A673 (cell line): Measurements from ENCODE around the gene OR7C1. TPM values are rescaled to one million over a fixed set of nuclear protein-coding genes. Genes with fewer than 3 reads are reported as not detected.

Experiments
- BruUV-seq: library from RNA; stranded (reverse); fragments of 400-500 nt; replicated peaks from 2 replicates; lab custom pipeline; 2021; lab: Mats Ljungman, UMichigan
- CTCF ChIA-PET: fragments of 300-600 bp; sonication (Branson Sonifier 250); formaldehyde crosslinking; loops from one replicate; lab custom pipeline; 2022; ENCODE audit warnings: antibody characterized with exemption; lab: Charles Lee
- POLR2A ChIA-PET: fragments of 300-600 bp; sonication (Branson Sonifier 250); formaldehyde crosslinking; loops from one replicate; lab custom pipeline; 2022; ENCODE audit warnings: antibody characterized with exemption; ENCODE audit not compliant: low non-redundant PET; lab: Charles Lee
- DNase-seq: peaks from one replicate; pipeline ENCODE4 v3.0.0-alpha.2; 2015; ENCODE audit warnings: low spot score
- H3K27ac ChIP-seq: fragments of 200-600 bp; sonication (generic); 2 replicates; pipeline ENCODE4 v1.5.1; 2016; ENCODE audit warnings: mixed run types, low read depth, mild to moderate bottlenecking, mixed read lengths, antibody characterized with exemption, low read length; ENCODE audit not compliant: poor library complexity, severe bottlenecking
- H3K27me3 ChIP-seq: fragments of 200-600 bp; sonication (generic); replicated peaks from 2 replicates; pipeline ENCODE4 v1.6.1; 2017; ENCODE audit warnings: mixed run types, low read depth, mild to moderate bottlenecking, mixed read lengths, antibody characterized with exemption, low read length; ENCODE audit not compliant: insufficient read depth, poor library complexity
- H3K36me3 ChIP-seq: fragments of 200-600 bp; sonication (generic); 2 replicates; pipeline ENCODE4 v1.6.1; 2016; ENCODE audit warnings: mixed run types, mild to moderate bottlenecking, mixed read lengths, antibody characterized with exemption, low read length; ENCODE audit not compliant: insufficient read depth, poor library complexity, severe bottlenecking
- H3K4me1 ChIP-seq: fragments of 200-600 bp; sonication (generic); 2 replicates; pipeline ENCODE4 v1.6.1; 2017; ENCODE audit warnings: mixed run types, mild to moderate bottlenecking, mixed read lengths, antibody characterized with exemption, low read length; ENCODE audit not compliant: insufficient read depth, poor library complexity, severe bottlenecking
- H3K4me3 ChIP-seq: fragments of 200-600 bp; sonication (generic); 2 replicates; pipeline ENCODE4 v1.5.1; 2016; ENCODE audit warnings: low read depth, mixed run types, mild to moderate bottlenecking, mixed read lengths, low read length; ENCODE audit not compliant: poor library complexity, severe bottlenecking
- H3K9me3 ChIP-seq: fragments of 200-600 bp; sonication (generic); 2 replicates; pipeline ENCODE4 v1.6.1; 2016; ENCODE audit warnings: mixed run types, low read depth, mild to moderate bottlenecking, mixed read lengths, antibody characterized with exemption, low read length; ENCODE audit not compliant: poor library complexity, severe bottlenecking
- EZH2 ChIP-seq: fragments of 200-600 bp; sonication (generic); IDR thresholded peaks from 2 replicates; pipeline ENCODE4 v1.6.1; 2017; ENCODE audit warnings: borderline replicate concordance, low read depth, mild to moderate bottlenecking, mixed read lengths, antibody characterized with exemption, low read length; ENCODE audit not compliant: poor library complexity, severe bottlenecking
- intact Hi-C: fragments of 100-400 bp; cut with micrococcal nuclease; formaldehyde crosslinking; loops from one replicate; pipeline ENCODE4 v1.10.0; 2022; ENCODE audit not compliant: unreplicated experiment
- total RNA-seq: library from RNA; stranded (reverse); gene quantifications from 2 replicates; pipeline ENCODE4 v1.2.3, GENCODE V29; 2021
- TF ChIP-seq, protein P1 (sequence below): fragments of 300-800, 200-600 bp; sonication (generic); conservative IDR thresholded peaks from 2 replicates; pipeline ENCODE4 v1.5.1; 2017; ENCODE audit warnings: low read depth, mild to moderate bottlenecking, antibody characterized with exemption, low read length, moderate library complexity, mixed read lengths

The OR7C1 gene
- total RNA-seq, 1 experiment from 2014 or later, result not detected

DNA sequence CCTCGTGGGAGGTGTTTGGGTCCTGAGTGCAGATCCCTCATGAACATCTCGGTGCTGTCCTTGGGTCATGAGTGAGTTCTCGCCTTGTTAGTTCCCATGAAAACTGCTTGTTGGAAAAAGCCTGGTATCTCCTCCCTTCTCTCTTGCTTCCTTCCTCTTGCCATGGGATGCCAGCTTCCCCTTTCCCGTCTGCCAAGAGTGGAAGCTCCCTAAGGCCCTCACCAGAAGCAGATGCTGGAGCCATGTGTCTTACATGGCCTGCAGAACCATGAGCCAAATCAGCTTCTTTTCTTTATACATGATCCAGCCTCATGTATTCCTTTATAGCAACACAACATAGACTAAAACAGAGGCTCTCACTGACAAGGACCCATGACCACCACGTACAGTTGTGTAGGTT lies 64.8 kb downstream of the OR7C1 start:
- BruUV-seq, result no TSS peak
- TF ChIP-seq, protein P1, sequence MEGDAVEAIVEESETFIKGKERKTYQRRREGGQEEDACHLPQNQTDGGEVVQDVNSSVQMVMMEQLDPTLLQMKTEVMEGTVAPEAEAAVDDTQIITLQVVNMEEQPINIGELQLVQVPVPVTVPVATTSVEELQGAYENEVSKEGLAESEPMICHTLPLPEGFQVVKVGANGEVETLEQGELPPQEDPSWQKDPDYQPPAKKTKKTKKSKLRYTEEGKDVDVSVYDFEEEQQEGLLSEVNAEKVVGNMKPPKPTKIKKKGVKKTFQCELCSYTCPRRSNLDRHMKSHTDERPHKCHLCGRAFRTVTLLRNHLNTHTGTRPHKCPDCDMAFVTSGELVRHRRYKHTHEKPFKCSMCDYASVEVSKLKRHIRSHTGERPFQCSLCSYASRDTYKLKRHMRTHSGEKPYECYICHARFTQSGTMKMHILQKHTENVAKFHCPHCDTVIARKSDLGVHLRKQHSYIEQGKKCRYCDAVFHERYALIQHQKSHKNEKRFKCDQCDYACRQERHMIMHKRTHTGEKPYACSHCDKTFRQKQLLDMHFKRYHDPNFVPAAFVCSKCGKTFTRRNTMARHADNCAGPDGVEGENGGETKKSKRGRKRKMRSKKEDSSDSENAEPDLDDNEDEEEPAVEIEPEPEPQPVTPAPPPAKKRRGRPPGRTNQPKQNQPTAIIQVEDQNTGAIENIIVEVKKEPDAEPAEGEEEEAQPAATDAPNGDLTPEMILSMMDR, result no peak
- no peak for TF ChIP-seq EZH2
- intact Hi-C loops, result no loop called here
- no peak for DNase-seq
- H3K4me3 ChIP-seq, result no peak overlapping the region
- POLR2A ChIA-PET, result interaction anchor here (0.6 kb wide), 1 partner anchor 9 kb away, joined by 3 read pairs; no protein-coding TSS in a partner anchor
- H3K27me3 ChIP-seq, result no peaks in the 10 kb centered on the region
- H3K9me3 ChIP-seq, result no peaks in the 10 kb centered on the region
- H3K27ac ChIP-seq, result no peak overlapping the region
- CTCF ChIA-PET, result no interaction called here
- no peaks in the 10 kb centered on the region for H3K36me3 ChIP-seq
- no peaks in the 10 kb centered on the region for H3K4me1 ChIP-seq

GRCh38 chr19:14769201-14769600 lies 65.8 kb downstream of the OR7C1 start:
- Histone ChIP-seq H3K9me3 (no peaks in the 10 kb centered on the region), H3K36me3 (no peaks in the 10 kb centered on the region), H3K27me3 (no peaks in the 10 kb centered on the region), H3K27ac (no peak overlapping the region), H3K4me1 (no peaks in the 10 kb centered on the region), H3K4me3 (no peak overlapping the region)
- ChIA-PET POLR2A (no interaction called here), CTCF (no interaction called here)
- TF ChIP-seq, protein P1, result no peak
- no peak for TF ChIP-seq EZH2
- intact Hi-C loops, result no loop called here
- no TSS peak for BruUV-seq
- DNase-seq, result no peak

GRCh38 chr19:14768001-14768400 lies 67.0 kb downstream of the OR7C1 start:
- TF ChIP-seq, protein P1, result no peak
- no peak for TF ChIP-seq EZH2
- intact Hi-C loops, result no loop called here

More at GRCh38 chr19:14768001-14768400, 67.0 kb downstream of the OR7C1 start:
- POLR2A ChIA-PET, result no interaction called here
- Histone ChIP-seq H3K4me1 (no peaks in the 10 kb centered on the region), H3K27me3 (no peaks in the 10 kb centered on the region), H3K4me3 (no peak overlapping the region), H3K36me3 (no peaks in the 10 kb centered on the region), H3K9me3 (no peaks in the 10 kb centered on the region), H3K27ac (no peak overlapping the region)
- BruUV-seq, result no TSS peak
- CTCF ChIA-PET, result no interaction called here
- DNase-seq, result no peak
